Measurements from ENCODE around the gene S1PR4.

- TF ChIP-seq, protein P1, sequence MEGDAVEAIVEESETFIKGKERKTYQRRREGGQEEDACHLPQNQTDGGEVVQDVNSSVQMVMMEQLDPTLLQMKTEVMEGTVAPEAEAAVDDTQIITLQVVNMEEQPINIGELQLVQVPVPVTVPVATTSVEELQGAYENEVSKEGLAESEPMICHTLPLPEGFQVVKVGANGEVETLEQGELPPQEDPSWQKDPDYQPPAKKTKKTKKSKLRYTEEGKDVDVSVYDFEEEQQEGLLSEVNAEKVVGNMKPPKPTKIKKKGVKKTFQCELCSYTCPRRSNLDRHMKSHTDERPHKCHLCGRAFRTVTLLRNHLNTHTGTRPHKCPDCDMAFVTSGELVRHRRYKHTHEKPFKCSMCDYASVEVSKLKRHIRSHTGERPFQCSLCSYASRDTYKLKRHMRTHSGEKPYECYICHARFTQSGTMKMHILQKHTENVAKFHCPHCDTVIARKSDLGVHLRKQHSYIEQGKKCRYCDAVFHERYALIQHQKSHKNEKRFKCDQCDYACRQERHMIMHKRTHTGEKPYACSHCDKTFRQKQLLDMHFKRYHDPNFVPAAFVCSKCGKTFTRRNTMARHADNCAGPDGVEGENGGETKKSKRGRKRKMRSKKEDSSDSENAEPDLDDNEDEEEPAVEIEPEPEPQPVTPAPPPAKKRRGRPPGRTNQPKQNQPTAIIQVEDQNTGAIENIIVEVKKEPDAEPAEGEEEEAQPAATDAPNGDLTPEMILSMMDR (IDR thresholded peaks at IDR 0.05; ENCODE audit: poor library complexity): no peak
- TF ChIP-seq EZH2 (IDR thresholded peaks at IDR 0.05; ENCODE audit: borderline replicate concordance): no peak
- TF ChIP-seq EZH2phosphoT487 (IDR thresholded peaks at IDR 0.05; ENCODE audit: low read depth, severe bottlenecking, unreplicated experiment): no peak
Measured at GRCh38 chr19:3190921-3191805, 12.6 kb downstream of the S1PR4 start.

Measured in hepatocyte (in vitro differentiated cells).